Measurements from ENCODE around the gene ZNF554.

- TF ChIP-seq CTCF (IDR thresholded peaks at IDR 0.05) (no peak), POLR2A (IDR thresholded peaks at IDR 0.05) (no peak), EP300 (IDR thresholded peaks at IDR 0.05) (no peak)
Measured at GRCh38 chr19:2782329-2782935, 37.2 kb upstream of the ZNF554 start.
